ENCODE results near the gene ARHGAP44. TPM values are rescaled to one million over a fixed set of nuclear protein-coding genes. Genes with fewer than 3 reads are reported as not detected.

ARHGAP44 gene
- total and polyA plus RNA-seq, 2 of the 8 experiments (the other 6 are each of a cell fraction or from before 2014, with no cell fraction given), result 6.2 to 22.2 TPM

MicroRNAs encoded within 50 kb of the gene (microRNA counts, 767-probe panel; counts per million panel counts)
- microRNA hsa-miR-1269b, result 879 counts per million, percentile 95 among the panel's probes with 10 or more counts

Small RNA genes within 50 kb of the gene (microRNA-seq; reads per million reads assigned to microRNA genes)
- 0 reads per million in 2 experiments for gene MIR1269B (ENCODE audit: borderline microRNAs expressed in 2 of 2, borderline number of aligned reads in 2 of 2, borderline replicate concordance in 1 of 2)

Small RNA genes within 50 kb of the gene (small RNA-seq; reads per million reads assigned to genes)
- not detected for gene MIR1269B (ENCODE audit: insufficient read depth)

Other genes starting within 250 kb of the ARHGAP44 start
- 4.7 and 4.9 TPM in 2 replicates for gene MYOCD, start 123.6 kb upstream of the ARHGAP44 start, total RNA-seq (2021; fragmentation: NEBNext Ultra II Directional; extraction: Animal tissue kit (Norgen Biotek cat#: 25700))
- gene MYOCD, start 123.6 kb upstream of the ARHGAP44 start, polyA plus RNA-seq (2011; rRNA removed), result 0.30 and 0.44 TPM in 2 replicates
- 91.6 and 94.9 TPM in 2 replicates for gene ELAC2, start 228.5 kb downstream of the ARHGAP44 start, total RNA-seq (2021; fragmentation: NEBNext Ultra II Directional; extraction: Animal tissue kit (Norgen Biotek cat#: 25700))
- gene ELAC2, start 228.5 kb downstream of the ARHGAP44 start, polyA plus RNA-seq (2011; rRNA removed), result 126 and 127 TPM in 2 replicates

All from H1 (cell line).